RPMI8226 (cell line): ENCODE results near the gene GPR25.

Experiments
- DNase-seq: peaks from one replicate; pipeline ENCODE4 v3.0.0-alpha.2; 2015

GPR25 gene

DNA sequence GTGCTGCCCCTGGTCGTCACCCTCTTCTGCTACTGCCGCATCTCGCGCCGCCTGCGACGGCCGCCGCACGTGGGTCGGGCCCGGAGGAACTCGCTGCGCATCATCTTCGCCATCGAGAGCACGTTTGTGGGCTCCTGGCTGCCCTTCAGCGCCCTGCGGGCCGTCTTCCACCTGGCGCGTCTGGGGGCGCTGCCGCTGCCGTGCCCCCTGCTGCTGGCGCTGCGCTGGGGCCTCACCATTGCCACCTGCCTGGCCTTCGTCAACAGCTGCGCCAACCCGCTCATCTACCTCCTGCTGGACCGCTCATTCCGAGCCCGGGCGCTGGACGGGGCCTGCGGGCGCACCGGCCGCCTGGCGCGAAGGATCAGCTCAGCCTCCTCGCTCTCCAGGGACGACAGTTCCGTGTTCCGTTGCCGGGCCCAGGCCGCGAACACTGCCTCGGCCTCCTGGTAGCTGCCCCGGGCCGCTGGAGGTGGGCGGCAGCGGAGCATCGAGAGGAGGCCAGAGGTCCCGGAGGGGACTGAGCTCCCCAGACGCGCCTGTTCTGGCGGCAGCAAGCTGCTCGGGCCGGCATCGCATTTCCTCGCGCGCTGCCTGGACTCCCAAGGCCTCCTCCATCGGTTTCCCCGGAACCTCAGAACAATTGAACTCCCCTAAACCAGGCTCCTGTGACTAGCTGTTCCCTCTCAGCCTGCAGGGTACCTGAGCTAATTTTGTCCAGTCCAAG, 1.1 kb downstream of the GPR25 start:
- DNase-seq: no peak

DNA sequence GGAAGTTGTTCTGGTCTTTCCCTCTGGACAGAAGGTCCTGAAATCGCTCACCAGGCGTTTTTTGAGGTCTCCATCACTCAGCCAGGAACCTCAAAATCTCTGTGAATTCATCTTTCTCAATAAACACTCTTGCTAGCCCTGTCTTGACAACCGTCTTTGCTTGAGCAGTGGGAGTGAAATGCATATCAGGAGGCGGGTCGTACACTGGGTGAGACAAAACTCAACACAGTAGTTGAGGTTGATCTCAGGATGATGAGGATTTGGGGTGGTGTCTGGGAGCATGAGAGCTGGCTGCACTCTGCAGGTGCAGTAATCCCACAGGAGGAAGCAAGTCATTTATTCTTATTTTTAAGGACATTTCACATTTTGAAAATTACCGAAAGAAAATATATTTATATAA, 1.9 kb downstream of the GPR25 start:
- no peak for DNase-seq

DNA sequence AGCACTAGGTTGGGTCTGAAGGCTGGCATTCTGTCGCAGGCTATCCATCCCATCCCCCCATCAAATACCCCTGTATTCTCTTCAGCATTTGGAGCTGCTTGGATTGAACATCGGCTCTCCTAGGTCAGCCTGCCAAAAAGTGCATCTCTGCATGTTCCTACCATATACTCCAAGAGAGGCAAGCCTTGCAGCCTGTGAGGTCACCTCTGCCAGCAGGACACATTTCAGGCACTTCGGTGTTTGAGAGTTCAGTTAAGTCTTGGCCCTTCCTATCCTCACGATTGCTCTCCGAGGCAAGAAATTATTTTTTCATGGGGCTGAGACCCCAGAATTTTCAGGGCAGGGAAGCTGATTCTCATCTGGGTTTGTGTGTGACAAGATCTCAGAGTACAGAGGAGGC, 2.6 kb downstream of the GPR25 start:
- no peak for DNase-seq

DNA sequence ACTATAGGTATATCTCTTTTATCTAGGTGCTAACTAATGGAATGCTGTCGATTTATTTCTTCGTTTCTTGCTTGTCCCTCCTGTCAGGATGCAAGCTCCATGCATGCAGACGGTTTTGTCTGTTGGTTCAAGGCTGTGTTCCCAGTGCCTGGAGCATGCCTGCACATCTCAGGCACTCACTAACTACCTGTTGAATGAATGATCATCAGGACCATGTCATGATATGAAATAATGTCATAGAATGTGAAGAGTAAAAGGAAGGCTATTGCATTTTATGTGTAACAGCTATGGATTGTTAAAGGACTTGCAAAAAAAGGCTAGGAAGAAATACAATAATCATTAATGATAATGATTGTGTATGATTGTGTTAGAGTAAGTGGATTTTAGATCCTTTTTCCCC, 4.2 kb downstream of the GPR25 start:
- no peak for DNase-seq

DNA sequence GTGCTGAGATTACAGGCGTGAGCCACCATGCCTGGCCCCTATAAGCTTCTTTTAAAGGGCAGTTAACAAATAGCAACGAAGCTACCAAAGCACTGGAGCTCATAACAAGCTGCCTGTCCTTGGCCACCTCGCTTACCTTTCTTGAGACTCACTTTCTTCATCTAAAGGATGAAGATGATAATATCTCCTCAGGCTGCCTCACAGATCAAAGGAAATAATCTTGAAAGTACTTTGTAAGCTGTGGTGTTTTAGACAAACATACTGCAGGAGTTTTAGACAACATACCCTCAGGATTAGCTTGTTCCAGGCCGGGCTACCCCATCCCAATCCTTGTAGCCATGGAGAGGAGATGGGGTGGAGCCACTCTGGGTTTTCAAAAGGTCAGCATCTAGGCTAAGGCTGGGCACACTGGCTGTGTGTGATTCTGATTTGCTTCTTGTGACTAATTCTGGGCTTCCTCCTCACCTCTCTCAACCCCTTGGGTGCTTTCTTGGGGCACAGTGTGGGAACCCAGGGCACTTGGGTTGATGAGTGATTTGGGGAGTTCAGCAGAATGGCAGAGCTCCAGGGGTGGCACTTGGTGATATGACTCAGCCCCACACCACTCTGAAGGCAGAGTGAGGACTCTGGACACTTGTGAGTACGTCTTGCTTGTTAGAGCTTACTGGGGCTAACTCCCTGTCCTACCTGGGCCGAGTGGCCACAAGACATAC, 5.2 kb downstream of the GPR25 start:
- DNase-seq: peak; percentile 6

DNA sequence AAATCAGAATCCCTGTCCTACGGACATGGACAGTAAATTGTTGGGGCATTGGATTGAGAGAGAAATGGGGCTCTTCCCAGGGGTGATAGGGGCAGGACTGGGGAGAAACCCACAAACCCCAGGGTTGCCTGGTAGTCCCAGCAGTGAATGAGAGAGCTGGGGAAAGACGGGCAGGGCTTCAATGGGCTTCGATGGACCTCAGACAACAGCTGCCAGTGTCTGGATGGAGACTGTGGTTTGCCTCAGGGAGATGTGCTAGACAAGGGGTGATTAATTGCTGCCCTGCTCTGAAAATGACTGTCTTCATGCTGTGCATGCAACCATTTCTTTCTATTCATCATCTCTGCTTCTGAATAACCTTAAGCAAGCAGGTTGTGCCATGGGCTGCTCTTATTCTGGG, 7.4 kb downstream of the GPR25 start:
- no peak for DNase-seq

DNA sequence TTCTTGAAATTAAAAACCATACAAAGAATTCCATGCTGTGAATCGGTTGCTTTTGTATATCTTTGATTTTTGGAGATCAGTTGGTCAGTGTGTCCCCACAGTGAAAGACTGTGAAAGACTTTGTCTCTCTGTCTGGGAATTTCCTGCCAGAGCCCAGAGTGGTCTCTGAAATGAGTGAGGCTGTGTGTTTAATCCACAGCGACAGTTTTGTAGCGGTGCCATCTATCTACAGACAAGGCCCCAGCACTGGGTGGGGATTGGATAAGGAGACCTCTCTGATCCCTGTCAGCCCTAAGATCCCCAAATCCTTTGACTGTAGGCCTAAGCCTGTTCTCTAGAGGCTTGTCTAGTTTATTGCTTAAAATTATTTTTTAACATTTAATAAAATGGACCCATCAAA, 10.3 kb downstream of the GPR25 start:
- no peak for DNase-seq

DNA sequence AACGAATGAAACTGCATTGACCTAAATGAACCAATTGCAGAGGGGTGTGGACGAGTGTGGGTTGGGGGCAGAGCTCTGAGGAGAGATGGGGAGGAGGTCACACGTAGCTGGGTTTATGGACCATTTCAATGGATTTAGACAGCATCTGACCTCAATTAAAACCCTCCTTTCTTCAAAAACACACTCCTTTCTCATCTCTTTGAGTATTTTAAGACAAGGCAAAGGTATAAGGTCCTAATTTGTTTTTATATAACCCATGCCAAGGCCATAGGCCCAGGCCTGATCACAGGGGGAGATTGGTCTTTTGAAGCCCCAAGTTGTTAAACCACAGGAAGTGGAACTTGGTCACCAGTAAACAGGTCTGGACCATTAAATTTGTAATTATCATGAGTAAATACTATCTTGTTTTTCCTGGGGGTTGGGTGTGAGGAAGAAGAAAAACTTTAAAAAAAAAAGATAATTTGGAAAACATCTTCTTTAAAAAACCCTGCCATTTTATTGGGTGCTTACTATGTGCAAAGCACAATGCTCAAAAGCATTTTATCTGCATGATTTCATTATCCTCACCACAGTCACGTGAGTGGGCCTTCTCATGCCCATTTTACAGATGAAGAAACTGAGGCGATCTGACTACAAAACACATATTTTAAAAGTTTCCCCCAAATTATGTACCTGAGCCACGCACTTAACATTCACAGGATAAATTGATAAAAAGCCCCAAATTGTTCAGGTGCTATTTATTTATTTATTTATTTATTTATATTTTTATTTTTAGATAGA, 13.0 kb downstream of the GPR25 start:
- DNase-seq: no peak

DNA sequence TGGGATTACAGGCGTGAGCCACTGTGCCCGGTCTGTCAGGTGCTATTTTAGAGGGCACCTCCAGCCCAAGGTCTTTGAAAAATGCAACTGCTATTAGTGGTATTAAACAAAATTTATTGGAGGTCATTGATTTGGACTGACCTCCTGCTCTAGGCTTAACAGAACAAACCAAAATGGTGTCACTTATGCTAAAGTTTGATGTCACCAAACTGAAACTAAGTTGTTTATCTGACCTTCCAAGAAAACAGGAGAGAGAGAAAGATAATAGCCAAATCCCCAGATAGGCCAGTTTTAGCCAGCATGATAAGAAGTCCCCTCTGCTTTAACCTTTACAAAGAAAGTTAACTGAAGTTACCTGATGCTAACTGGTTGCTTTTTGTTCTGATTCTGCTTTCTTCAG, 13.8 kb downstream of the GPR25 start:
- no peak for DNase-seq

DNA sequence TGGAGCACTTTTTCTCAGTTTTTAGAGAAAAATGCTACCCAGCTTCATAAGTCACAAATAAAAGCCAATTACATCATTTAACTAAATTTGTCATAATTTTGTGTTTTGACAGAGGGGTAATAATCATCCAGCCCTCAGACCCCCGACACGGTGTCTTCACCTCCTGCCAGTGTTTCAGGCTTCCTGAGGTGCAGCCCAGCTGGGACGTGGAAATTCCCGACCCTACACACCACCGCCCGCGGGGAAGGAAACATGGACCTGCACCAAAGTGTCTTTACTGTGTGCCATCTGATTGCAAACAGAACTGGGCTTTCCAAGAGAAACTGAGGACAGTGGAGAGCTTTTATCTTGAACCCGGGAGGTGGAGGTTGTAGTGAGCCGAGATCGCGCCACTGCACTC, 14.3 kb downstream of the GPR25 start:
- no peak for DNase-seq

DNA sequence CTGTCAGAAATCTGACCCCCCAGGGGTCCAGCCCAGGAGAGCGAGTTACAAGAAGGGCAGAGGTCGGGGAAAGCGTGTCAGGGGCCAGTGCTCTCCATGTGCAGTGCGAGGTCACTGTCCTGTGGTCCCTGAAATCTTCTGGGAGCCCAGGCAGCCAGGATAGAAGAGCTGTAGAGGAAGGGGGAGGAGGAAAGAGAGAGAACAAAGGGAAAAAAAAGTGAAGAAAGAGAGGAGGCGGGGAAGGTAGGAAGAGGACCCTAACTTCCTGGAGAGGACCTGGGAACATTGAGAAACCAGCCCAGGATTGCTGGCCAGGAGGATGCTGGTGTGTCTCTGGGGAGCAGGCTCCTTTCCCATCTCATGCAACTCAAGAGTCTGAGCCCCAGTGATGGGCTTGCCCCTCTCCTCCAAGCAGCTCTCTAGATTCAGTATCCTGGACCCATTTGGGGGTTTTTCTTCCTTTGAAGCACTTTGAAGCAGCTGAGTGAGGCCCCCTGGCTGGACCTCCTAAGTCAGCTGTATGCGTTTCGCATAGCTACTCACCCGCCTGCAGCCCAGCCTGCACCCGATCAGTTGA, 15.1 kb downstream of the GPR25 start:
- DNase-seq: no peak

DNA sequence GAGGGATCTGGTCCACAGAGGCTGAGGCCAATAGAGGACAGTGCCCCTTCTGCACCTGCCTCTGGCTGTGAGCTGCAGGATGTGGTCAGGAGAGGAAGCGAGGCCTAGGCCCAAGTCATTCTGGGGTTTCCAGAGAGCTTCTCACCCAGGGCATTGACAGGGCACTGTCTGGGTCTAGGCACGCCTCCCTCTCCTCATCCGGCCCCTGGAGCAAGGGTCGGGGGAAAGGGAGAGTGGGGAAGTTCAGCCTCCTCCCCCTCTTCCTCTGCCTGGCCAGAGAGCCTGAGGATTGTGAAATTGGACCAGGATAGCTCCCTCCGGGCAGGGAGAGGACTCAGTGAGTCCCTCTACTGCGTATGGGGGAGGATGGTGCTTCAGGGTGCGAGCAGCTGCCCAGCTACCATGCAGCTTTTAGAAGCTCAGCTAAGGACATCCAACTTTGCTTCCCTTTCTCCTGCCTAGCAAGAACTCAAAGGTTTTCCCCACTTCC, 15.6 kb downstream of the GPR25 start:
- DNase-seq: peak; percentile 95

DNA sequence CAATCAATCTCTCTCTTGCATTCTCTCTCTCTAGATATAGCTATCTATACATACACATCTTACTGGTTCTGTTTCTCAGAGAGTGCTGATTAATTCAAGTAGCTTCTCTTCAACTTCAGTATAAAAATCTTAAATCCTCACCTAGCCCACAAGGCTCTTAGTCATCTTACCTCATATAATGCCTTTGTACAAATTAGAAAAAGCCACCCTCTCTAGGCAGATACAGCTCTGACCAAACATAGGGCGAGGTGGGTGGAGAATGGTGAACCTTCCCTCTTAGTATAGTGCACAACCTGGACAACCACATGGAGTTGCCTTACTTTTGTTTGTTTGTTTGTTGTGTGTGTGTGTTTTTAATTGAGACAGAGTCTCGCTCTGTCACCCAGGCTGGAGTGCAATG, 16.8 kb downstream of the GPR25 start:
- DNase-seq: no peak

DNA sequence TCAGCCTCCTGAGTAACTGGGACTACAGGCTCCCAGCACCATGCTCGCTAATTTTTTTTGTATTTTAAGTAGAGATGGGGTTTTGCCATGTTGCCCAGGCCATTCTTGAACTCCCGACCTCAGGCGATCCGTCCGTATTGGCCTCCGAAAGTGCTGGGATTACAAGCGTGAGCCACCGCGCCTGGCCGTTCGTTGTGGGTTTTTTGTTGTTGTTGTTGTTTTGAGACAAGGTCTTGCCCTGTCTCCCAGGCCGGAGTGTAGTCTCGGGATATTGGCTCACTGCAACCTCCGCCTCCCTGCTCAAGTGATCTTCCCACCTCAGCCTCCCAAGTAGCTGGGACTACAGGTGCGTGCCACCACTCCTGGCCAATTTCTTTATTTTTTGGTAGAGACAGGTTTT, 17.2 kb downstream of the GPR25 start:
- no peak for DNase-seq

DNA sequence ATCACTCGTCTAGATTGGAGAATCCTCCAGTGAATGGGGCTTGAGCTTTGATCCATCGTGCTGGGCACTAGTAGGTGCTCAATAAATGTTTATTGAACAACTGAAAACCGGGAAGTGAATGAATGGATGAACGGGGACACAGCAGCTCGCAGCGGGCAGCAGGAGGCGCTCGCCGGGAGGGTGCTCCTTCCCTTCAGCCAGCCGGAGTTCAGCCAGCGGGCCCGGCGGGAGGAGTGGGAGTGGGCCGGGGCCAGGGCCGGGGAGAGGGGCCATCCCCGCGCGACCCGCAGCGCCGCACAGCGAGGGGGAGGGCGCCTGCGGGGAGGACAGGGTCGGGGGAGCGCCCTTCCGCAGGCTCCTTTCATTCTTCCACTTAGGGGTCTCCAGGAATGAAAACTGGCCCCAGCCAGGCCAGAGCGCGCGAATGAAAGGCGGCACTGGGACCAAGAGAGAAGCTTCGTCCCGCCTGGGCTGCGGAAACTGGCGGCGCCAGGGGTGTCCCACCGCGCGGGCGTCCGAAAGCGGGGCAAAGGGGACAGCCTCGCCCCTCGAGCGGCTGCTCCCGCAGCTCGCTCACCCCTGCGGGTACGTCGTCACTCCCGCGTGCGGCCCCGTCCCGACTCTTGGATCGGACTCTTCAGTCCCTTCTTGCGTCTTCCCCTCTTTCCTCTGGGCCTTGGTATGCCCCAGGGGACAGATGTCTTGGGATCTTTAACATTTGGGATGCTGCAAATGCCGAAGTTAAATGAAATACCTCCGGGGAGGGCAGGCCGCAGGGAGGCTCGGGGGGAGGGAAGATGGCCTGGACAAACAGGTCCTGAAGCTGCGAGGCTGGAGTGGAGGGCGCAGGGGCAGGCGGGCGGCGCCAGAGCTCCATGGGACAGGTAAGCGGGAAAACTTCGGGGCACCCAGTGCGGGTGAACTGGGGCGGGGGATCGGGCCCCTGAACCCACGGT, 18.3 kb downstream of the GPR25 start:
- peak; percentile 71 for DNase-seq

DNA sequence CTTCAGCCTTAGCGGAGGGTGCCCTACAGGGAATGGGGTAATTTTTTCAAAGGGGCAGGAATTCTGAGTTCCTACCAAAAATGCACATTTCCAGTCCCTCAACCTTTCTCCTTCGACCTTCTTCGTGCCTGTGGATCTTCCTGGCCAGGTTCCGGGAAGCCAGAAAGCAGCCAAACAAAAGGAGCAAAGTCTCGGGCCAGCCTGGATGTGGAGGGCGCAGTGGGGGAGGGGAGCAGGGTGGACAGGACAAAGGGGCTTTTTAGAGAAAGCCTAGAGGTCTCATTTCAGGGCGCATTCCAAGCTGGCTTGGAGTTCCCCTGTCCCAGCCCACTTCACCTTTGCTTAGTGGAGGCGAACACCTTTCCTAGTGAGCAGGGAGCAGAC, 19.0 kb downstream of the GPR25 start:
- no peak for DNase-seq

DNA sequence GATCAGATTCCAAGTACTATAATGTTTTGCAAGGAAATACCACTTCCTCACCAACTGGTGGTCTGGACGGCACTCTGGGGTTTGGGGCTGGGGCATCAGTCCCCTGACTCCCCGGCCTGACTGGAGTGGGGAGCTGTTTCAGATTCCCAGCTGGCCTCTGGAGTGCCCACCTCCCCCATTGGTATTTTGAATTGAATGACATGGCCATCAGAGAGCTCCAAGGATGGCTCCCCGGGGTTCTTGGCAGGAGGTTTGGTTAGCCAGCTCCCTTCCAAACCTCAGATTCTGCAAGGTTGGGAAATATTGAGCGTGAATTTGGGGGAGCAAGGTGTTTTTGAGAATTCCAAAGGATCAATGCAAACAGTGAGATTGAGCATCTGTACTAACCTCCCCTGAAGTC, 19.8 kb downstream of the GPR25 start:
- no peak for DNase-seq

DNA sequence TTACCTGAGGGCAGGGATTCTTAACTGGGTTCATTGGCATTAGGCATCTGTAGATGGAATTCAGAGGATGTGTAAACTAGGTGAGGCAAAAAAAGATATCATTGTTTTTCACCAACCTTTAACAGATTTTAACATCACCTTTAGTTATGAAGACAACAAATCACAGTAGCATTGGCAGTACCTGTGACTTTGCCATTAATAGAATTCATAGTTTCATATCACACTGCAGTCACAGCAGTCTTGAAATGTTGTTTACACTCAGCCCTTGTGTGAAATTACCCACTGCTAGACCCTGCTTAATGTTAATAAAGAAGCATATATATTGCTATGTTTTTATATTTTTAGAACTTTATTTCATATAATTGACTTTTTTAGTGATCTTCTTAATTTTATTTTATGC, 20.2 kb downstream of the GPR25 start:
- no peak for DNase-seq

DNA sequence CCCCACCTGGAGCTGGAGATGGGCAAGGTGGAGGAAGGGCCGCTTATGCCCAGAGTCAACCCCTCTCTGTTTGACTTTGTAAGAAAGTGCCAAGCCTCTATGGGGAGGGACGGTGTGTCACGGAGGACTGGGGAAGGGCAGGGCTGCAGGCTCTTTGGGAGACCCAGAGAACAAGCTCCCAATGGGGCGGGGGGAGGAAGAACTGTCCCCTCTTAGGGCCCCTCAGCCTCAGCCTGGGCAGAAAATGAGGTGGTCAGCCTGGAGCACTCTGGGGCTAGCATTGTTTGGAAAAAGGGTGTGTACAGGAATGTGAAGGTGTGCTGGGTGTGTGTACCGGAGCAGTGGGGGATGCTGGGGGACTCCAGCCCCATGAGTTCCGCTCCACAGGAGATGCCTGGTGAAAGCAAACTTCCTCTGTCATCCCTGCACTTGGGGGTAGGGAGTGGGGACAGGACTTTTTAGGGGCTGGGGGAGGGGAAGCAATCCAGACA, 20.7 kb downstream of the GPR25 start:
- DNase-seq: peak; percentile 79

DNA sequence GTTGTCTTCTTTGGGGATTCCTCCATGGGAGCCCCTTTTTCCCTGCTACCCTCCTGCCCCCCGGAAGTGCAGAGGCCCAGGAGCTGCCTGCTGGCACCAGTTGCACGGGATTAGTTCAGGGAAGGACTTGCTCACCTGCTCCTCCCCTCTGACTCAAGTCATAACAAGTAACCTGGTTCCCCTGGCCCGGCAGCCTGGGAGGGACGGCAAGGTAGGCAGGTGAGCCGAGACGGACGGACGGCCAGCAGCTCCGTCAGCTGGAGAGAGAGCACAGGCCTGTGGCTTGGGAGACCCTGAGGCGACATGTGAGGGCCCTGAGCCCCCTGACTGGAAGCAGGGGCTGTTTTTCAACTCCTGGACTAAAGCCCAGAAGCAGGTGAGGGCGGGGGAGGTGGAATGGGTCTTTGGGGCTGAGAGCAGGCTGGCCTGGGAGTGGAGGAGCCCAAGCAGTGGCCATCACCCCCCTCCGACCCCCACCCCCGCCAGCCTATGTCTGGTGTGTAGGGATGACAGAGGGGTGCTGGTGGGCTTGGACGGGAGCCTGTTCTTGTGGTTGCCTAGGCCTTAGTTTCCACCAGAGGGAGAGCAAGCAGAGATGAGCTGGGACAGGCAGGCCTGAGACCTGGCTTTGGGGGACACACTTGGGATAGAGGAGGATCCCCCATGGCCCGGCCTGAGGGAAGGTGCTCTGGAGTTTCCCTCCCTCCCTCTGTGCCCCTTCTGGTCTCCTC, 22.1 kb downstream of the GPR25 start, which contains the start of gene INAVA:
TSS of gene INAVA (plus strand) at position 189 of the 731 bp plus-strand sequence. CDS start 3,501 bp downstream, outside the sequence.
- no peak for DNase-seq

DNA sequence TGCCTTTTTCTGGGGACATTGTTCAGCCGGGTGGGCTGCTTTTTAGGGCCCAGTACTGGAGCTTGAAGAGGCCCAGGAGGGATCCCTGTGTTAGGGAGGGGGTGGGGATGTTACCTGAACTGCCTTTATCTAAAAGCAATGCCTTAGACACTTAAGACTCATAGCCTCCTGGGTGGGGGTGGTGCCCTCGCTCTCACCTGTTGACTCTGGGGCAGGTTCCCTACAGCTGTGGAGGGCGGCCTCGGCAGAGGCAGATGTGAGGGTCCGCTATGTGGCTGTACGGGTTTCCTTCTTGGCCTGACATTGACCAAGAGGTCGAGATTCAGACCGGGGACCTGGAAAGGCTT, 22.6 kb downstream of the GPR25 start:
- no peak for DNase-seq
